ENCODE results near the gene COX17.

Gene COX17

DNA sequence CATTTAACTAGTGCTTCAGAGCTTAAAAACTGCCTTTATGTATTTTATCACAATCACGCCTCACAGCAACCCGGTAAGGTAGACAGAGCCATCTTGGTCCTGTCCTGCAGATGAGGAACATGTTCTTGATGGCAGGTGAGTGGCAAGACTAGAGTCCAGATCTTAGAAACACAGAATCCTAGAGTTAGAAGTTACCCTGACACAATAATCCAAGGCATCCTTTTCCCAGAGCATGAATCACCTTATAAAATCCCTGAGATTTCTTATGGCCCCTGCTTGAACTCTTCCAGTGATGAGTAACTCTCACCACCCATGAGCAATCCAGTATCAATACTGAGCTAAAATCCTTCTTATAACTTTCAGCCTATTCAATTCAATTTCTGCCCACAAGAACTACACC is 33.7 kb downstream of the COX17 start:
- DNase-seq = no peak

DNA sequence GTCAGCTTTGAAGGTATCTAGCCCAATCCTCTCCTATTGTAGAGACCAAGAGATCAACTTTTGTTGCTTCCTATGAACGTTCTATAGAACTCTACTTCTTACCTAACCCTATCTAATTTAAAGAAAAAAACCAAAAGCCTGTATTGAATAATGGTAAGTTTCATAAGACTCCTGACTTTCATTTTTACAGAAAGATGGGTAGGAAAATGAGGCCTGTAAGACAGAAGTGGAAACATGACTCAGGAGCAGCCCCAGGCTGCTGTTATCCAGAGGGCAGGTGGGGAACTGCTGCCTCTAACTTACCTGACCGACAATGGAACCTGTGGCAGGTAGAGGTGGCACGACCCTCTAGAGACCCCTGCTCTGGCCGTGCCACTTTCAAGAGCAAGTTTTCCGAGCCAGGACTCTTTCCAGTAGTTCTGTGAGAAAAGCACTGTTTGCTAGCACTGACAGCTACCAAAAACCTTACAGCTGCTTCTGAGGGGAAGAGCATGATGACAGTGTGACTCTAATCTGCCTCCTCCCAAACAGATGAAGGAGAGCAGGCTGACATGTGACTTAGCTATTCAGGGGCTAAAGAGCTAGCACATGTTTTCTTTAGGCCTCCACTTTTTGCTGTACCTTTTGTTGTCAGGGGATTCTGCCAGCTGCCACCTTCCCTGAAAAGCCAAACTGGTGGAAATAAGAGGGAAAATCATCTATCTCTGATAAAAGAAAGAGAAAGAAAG is 34.3 kb downstream of the COX17 start:
- peak in 1 of 2 experiments; percentile 24 for DNase-seq

DNA sequence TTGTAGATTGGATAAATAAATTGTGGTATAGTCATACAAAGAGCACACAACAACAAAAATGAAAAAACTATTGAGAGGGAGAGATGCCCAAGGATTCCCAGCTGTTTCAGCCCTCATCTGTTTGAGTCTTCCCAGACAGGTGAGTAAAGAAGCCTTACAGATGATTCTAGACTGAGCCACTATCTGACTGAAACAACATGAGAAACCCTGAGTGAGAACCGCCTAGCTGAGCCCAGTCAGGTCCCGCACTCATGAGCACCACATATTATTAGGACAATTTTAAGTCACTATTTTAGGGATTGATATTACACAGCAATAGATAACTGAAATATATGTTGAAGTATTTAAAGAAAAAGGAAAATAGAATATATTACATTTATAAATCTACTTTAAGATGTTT is 35.8 kb downstream of the COX17 start:
- DNase-seq = no peak

DNA sequence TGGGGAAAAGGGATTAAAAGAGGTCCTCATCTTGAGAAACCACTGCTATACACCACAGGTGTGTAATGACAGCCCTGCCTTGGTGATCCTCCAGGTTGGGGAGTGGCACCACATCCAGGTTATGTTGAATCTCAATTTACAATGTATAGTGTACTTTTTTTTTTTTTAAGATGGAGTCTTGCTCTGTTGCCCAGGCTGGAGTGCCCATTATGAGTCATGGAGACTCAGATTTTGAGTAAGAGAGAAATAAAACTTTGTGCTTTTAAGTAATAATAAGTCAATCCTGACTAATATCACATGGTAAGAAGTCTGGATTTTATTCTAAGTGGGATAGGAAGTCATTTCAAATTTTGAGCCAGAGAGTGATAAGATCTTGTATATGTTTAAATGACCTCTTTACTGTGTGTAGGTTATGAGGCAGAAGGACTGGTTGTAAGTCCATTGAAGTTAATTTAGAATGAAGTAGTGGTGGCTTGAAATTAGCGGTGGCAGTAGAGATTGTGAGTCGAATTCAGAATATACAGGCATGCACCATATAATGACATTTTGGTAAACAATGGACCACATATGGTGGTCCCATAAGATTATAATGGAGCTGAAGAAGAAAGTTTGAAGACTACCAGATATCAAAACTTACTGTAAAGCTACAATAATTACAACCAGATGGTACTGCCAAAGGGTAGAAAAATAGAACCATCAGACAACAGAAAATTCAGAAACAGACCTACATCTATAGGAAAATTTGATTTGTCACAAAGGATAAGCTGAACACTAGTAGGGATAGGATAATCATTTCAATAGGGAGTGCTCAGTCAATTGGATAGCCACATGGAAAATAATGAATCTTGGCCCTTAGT is 37.5 kb downstream of the COX17 start:
- DNase-seq = peak in 1 of 2 experiments; percentile 35

DNA sequence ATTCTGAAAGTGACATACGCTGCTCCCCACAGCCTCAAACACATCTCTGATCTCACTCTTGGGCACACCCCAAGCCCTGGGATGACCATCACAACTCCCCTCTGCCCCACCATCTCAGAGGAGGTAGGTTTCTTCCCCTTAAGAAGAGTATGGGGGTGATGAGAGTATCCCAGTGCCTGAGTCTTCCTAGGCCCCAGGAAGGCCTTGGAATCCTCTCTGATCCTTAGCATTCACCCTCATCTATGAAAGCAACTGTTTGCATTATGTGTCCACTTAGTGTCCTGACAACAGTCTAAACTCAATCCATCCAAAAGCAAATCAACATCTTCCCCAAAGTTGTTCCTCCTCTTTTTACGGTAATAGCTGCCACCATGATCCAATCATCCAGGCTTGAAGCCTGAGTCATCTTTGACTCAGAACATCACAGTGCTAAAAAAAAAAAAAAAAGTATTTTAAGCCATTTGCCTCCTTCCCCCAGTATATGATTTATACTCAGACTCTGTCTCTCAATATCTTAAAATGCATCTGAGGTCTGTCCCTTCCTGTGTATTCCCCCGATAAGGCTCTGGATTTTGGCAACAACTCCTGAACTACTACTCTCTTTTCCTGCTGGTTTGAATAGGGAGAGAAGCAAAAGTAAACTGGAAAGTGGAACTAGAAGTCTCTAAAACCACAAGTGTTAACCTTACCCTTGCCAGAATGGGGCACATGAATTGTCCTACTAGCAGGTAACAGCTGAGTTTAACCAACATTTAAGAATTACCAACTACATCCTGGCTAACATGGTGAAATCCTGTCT is 39.3 kb downstream of the COX17 start:
- DNase-seq = no peak

DNA sequence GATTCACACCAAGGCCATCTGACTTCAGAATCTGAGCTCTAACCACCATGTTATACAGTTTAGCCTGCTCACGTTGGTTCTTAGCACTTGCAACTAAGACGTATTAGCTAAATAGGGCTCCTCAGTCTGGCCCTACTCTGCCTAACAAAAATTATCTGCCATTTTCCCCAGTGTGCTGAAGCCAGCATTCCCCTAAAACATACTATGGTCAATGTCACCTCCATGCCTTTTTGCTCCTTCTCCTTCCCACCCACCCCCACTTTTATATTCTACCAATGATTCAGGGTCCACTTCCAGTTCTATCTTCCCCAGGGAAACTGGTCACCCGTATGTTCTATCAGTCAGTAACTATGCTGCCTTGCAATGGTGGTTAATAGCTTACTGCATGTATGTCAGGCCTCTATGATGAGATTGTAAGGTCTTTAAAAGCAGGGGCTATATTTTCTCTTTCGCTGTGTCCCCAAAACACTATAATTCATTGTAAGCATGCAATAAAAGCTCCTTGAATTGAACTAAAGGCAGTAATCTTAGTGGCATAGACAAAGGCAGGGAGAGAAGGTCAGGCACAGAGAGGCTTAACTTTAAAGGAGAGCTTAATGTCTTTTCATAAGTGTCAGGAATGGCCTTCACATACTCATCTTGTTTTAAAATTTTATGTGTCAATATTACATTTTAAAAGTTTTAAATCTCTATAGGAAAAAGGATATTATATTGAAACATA is 40.2 kb downstream of the COX17 start:
- no peak for DNase-seq

DNA sequence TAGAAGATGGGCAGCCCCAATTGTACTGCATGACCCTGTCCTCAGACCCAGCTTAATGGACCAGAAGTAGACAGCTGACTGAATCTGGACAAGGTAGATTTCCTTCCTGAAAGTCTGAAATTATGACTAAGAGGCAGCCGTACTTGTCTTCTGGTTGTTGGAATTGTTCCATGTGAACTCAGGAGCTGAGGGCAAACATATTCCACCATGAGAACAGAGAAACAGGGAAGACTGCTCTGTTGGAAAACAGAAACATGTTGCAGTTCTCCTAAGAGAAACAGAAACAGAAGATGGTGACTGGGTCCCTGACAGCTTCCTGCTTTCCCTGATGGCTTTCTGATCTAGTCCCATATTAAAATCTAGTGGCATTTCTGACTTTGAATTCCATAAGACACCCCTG is 41.0 kb downstream of the COX17 start:
- no peak for DNase-seq

DNA sequence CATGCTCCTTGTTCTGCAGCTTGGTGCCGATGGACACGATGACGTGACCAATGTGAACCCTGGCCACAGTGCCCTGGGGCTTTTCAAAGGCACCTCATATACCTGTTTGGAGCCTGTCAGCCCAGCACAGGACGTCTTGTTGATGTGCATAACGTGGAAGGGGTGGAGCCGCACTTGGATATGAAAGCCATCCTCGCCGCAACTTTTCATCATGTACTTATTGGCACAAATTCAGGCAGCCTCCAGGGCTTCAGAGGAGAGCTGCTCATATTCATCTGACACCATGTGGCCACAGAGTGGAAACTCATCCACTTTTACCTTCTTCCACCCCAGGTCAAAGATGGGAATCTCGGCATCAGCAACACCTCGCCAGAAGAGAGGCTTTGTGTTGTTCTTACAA is 41.5 kb downstream of the COX17 start:
- DNase-seq = no peak

DNA sequence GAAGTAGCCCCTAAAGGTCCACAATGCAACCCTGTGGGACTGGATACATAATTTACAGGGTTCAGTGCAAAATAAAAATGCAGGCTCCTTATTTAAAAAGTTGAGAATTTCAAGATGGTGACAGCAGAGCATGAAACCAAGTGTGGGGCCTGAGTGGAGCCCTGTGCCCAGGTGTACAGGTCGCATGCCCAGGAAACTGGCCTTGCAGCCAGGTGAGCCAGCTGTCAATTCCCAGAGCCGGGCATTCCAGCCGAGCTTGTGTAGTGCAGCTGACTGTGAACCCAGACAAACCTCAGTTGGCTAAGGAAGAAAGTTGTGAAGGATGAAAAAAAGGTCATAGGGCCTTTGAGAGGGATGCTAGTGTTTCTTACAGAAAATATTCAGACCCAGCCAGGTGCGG is 44.4 kb downstream of the COX17 start:
- no peak for DNase-seq

DNA sequence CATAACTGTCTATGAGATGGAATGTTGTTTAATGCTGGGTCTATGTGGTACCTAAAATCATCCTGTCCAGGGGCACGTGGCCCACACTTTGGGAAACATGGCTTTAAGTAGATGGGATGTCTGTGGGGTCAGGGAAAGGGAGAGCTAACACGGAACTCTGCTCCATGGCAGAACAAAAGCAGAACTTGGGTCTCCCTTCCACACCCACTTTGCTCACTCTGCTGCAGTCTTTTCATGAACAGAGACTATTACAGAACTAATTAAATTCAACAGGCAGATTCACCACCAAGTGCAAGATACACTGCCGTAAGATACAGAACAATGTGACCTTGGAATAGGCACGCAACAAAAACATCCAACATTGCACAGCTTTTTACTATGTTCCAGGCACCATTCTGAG is 45.0 kb downstream of the COX17 start:
- DNase-seq = no peak

DNA sequence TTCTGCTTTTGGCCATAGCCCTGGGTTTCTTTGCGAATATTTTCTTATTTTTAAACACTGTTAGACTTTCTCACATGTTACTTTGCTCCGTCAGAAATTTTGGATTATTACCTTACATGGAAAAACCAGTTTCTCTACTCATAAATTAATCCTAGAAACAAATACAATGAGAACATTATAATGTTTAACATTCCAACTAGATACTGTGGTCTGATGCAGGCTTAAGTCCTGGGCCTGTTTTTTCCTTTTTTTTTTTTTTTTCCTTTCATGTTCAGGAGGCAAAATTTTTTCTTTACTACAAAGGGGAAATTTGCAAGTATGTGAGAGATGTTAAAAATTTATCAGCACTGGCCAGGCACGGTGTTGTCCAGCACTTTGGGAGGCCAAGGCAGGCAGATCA is 45.7 kb downstream of the COX17 start:
- DNase-seq = no peak

DNA sequence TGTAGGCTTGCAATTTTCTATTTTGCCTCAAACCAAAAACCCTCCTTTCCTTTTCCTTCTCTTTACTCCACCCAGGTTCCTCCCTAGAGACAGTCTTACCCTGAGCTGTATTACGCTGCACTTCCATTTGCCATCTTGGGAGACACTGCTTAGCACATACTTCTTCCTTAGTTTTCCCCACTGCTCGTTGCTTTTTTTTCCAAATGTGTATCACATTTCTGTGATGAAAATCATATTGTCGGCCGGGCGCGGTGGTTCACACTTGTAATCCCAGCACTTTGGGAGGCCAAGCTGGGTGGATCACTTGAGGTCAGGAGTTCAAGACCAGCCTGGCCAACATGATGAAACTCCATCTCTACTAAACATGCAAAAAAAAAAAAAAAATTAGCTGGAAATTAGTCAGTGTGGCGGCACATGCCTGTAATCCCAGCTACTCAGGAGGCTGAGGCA is 46.3 kb downstream of the COX17 start:
- no peak for DNase-seq

DNA sequence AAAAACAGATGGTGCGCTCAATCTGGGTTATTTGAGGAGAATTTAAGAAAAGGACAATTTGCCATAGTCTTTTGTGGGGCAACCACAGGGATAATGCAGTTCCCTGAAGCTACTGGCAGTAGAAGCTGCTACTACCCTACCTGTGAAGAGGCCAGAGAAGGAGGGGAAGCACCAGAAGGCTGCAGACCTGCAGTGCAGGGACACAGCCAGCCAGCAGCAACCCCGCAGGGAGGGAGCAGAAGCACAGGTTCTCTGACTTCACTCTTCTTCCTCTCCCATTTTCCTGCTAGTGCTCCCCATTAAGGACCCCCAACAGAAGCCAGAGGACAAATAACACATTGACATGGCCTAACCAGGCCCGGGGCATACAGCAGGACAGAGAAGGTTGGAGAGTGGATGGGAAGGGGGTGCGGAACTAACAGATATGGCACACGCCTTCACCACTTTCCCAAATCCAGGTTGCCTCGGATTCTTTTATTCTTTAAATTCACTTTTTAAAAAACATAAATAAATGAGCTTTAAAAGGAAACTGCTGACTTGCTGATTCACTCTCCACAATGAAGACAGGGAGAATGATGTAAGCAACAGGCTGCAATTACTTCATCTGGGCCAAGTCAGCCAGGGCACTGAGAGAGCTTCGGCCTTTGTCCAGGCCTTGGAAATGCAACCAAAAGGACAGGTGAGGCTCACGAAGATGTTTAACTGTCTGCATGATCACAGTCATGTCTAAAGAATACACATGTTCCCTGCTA is 46.9 kb downstream of the COX17 start:
- no peak for DNase-seq

DNA sequence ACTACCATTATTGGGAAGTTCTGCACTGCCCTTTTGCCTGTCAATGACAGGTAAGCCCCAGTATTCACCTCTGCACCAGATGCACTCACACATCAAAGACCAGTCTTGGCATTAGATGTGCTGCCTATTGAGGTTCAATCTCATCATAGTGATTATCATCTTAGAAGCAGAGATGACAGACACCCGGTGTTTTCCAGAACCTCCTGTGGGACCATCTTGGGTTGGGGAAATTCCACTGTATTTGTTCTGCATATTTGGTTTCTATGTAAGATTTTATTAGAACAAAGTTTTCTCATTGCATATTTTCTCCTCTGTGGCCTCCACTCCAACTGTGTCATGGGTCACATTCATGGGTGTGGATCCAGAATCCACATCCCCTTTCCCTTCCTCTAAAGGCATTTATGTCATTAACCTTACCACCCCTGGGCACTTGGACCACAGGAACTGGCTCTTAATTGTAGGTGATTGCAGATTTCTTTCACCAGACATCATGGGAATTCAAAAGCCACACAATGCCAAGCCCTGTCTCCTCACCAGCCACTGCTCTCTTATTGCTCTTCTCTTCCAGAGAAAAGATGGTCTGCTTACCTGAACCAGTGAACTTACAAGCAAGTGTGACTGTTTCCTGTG is 48.3 kb downstream of the COX17 start:
- no peak for DNase-seq

DNA sequence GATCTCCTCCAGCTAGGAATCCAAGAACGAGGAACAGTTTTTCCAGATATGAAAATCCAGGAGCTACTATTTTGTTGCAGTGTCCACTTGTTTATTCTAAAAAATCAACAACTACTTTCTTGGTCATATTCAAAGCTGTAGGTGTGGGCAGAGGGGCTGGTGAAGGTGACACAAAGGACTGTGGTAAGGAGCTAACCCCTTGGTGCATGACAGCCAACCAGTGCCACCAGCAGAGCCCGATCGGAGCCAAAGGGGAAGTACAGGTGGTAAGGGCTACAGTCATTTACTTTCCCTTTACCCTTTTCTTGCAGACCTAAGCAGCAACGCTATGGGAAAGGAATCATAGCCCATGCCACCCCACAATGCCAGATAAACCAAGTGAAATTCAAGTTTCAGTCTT is 48.8 kb downstream of the COX17 start:
- peak; percentile 39 to 54 for DNase-seq

DNA sequence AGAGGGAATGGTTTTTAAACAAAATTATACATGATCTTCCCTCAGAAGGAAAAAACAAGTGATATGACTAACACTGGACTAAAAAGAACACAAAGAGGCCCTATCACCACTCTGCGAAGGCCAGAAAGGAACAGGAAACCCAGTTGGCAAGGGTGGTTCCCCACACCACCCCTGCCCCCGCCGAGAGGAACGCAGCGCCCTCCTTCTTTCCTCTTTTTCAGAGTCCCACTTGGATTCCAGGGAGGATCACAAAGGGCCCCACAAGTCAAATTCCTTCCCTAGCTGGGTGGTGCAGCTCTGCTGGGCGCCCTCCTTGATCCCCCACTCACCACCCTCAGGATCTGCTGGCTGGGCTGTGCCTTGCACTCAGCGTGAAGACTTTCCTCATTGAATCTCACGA is 49.7 kb downstream of the COX17 start:
- peak in 1 of 2 experiments; percentile 45 for DNase-seq

DNA sequence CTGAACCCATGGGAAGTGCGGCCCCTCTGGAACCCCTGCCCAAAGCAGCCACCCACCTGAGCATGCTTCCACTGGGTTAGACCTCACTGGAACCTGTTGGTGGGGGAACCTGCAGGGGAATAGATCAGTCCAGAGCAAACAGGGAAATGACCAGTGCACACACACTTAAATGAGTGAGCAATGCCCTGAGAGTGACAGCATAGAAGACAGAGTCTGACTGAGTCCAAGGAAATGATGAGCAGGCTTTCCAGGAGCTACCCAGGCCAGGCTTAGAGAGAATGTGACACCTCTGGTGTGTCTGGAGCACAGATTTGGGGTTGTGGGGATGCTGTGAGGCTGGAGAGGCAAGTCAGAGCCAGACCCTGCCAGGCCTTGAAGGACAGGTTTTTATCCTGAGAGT is 51.0 kb downstream of the COX17 start:
- no peak for DNase-seq

DNA sequence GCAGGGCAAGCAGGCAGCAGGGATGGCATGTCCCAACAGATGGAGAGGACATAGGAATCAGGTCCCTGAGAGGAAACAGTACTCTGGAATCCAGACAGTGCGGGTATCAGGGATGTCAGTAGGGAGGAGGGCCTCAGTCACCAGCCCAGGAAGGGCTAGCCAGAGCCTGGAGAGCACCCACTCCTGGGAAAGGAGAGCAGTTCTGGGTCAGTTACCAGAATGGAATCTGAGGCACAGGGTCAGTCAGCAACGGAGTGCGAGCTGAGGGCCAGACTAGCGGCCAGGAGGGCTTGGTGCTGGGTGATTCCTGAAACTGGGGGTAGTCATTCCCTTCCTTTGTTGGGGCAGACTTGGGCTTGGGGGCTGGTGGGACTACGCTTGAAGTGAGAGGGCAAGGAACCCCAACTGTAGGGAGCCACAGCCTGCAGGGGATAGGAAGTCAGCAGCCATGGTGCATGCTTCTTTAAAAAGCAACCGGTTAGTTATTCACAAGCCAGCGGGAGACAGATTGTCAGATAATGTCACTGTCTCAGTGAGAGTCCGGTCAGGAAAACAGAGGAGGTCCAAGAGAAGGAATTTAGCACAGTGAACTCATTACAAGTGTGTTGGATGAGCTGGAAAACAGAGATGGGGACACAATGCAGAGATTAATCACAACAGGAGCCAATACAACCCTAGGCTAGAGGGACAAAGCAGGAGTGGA is 51.6 kb downstream of the COX17 start:
- DNase-seq = no peak

DNA sequence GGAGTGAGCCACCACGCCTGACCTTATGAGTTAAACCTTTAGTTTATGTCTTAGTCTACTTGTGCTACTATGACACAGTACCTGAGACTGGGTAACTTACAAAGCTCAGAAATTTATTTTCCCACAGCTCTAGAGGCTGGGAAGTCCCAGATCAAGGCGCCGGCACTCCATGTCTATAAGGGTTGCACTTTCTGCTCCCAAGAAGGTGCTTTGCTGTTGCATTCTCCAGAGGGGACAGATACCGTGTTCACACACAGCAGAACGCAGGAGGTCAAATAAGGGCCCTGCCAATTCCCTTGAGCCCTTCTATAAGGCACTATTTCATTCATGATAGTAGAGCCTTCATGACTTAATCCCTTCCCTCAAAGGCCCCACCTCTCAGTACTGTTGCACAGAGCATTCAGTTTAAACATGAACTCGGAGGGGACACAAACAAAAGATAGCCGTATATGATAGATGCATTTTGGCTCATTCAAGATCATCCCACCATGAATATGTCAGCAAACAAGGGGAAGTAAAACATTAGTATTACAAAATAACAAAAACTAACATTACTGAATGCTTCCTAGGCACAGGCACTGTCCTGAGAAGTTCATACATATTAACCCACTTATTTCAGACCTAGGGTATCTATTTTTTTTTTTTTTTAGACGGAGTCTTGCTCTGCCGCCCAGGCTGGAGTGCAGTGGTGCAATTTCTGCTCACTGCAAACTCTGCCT is 53.0 kb downstream of the COX17 start:
- DNase-seq = no peak

DNA sequence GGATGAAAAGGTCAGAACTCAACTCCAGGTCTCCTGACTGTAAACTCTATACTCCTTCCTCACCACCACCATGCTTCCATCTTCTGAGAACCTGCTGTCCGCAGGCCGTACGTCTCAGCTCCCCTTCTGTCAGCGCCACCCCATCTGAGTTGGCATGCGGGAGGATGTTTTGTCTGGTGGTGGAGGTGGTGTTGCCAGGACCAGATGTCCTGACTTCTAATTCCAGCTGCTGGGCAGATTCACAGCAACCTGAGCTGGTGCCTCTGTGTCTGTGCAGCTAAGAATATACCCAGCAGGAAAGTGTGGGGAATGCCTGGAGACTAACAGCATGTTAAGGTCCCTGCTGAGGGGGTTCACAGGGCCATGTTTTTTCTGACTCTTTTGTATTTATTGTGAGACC is 56.3 kb downstream of the COX17 start:
- no peak for DNase-seq
